Astrocyte (in vitro differentiated cells and primary cell): ENCODE results near the gene MED13L.

ENCODE experiments used
- EZH2 ChIP-seq: IDR thresholded peaks from 2 replicates; pipeline ENCODE4 v1.6.1; 2012; ENCODE audit warnings: mild to moderate bottlenecking, low read length, inconsistent platforms; ENCODE audit not compliant: insufficient read depth
- TF ChIP-seq, protein P1 (sequence below): IDR thresholded peaks from 2 replicates; pipeline ENCODE4 v1.5.1; 2011; ENCODE audit warnings: low read depth, mild to moderate bottlenecking, inconsistent platforms, low read length, moderate library complexity; ENCODE audit not compliant: insufficient read depth

DNA sequence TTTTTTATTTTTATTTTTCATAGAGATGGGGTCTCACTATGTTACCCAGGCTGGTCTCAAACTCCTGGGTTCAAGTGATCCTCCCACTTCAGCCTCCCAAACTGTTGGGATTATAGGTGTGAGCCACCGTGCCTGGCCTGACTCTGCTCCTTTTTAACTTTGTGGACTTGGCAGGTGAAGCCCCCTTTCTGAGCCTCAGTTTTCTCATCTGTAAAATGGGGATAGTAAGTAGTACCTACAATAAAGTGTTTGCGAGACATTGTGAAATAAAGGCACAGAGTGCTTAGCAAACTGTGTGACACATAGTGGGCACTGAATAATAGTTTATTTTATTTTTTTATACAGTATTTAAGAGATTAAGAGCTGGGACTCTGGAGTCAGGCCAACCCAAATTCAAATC, 21.1 kb upstream of the MED13L start:
- TF ChIP-seq, protein P1, sequence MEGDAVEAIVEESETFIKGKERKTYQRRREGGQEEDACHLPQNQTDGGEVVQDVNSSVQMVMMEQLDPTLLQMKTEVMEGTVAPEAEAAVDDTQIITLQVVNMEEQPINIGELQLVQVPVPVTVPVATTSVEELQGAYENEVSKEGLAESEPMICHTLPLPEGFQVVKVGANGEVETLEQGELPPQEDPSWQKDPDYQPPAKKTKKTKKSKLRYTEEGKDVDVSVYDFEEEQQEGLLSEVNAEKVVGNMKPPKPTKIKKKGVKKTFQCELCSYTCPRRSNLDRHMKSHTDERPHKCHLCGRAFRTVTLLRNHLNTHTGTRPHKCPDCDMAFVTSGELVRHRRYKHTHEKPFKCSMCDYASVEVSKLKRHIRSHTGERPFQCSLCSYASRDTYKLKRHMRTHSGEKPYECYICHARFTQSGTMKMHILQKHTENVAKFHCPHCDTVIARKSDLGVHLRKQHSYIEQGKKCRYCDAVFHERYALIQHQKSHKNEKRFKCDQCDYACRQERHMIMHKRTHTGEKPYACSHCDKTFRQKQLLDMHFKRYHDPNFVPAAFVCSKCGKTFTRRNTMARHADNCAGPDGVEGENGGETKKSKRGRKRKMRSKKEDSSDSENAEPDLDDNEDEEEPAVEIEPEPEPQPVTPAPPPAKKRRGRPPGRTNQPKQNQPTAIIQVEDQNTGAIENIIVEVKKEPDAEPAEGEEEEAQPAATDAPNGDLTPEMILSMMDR, result no peak
- TF ChIP-seq EZH2, result no peak
